OCI-LY7 (cell line): ENCODE measurements around the gene PTTG1.

Experiments
- CTCF ChIP-seq: fragments of 200-600 bp; sonication (generic); conservative IDR thresholded peaks from 2 replicates; pipeline ENCODE4 v1.5.1; 2014; ENCODE audit warnings: mild to moderate bottlenecking, antibody characterized with exemption, low read length, moderate library complexity, mixed read lengths
- EZH2phosphoT487 ChIP-seq: fragments of 200-600 bp; sonication (generic); IDR thresholded peaks from 2 replicates; pipeline ENCODE4 v1.6.1; 2018; ENCODE audit warnings: low read depth, borderline replicate concordance, mild to moderate bottlenecking, mixed run types, antibody characterized with exemption, low read length, moderate library complexity, mixed read lengths

DNA sequence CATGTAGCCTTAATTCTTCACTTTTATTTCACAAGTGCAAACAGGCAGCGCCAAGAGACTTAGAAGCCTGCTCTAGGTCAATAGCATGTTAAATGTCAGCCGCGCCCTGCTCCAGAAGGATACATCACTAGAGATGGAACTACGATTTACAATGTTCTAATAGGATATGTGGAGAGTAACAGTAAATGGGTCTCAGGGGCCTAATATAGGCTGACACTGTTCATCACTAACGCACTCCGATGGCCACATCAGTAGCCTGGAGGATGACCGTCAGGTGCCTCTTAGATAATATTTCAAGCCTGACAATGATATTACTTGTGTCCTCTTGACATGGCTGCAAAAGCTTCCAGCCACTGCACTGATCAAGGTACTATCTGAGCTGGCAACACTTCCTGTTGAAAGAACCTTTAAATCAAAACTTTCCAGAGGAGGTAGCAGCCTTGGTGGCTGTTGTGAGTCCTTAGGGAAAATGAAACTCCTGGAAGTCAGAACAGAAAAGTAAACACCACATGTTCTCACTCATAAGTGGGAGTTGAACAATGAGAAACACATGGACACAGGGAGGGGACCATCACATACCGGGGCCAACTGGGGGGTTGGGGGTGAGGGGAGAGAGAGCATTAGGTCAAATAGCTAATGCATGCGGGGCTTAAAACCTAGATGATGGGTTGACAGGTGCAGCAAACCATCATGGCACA, 35.0 kb downstream of the PTTG1 start:
- TF ChIP-seq CTCF = no peak
- TF ChIP-seq EZH2phosphoT487 = no peak
